Mesothelial cell of epicardium (in vitro differentiated cells): ENCODE measurements around the gene SHC2. TPM values are rescaled to one million over a fixed set of nuclear protein-coding genes. Genes with fewer than 3 reads are reported as not detected.
A peak's percentile ranks its signal among the peaks of the same experiment; 100 is the strongest.

ENCODE experiments used
- DNase-seq, 2 experiments: peaks; one replicate each; pipeline ENCODE4 v3.0.0; 2021; ENCODE audit warnings: low spot score in 2 of 2; ENCODE audit not compliant: unreplicated experiment in 2 of 2
- H3K27ac Mint-ChIP-seq: 2 replicates; pipeline ENCODE4 v1.8.0; 2021; ENCODE audit warnings: mixed read lengths
- H3K27me3 Mint-ChIP-seq: 2 replicates; pipeline ENCODE4 v1.8.0; 2021; ENCODE audit warnings: low read depth, mixed read lengths
- H3K36me3 Mint-ChIP-seq: 2 replicates; pipeline ENCODE4 v1.8.0; 2021; ENCODE audit warnings: mixed read lengths
- H3K4me1 Mint-ChIP-seq: 2 replicates; pipeline ENCODE4 v1.8.0; 2021; ENCODE audit warnings: mixed read lengths
- H3K4me3 Mint-ChIP-seq: 2 replicates; pipeline ENCODE4 v1.8.0; 2021; ENCODE audit warnings: mild to moderate bottlenecking, moderate library complexity, mixed read lengths
- H3K9me3 Mint-ChIP-seq: 2 replicates; pipeline ENCODE4 v1.8.0; 2021; ENCODE audit warnings: mixed read lengths
- CTCF ChIP-seq: fragments of 200-600 bp; sonication (generic); IDR thresholded peaks from one replicate; pipeline ENCODE4 v1.5.0; 2021; ENCODE audit warnings: antibody characterized with exemption; ENCODE audit not compliant: unreplicated experiment
- total RNA-seq: library from RNA; stranded (reverse); gene quantifications from 3 replicates; pipeline ENCODE4 v1.2.1, GENCODE V29; 2021

The SHC2 gene
- total RNA-seq, 1 donor from 2014 or later = 86.4 TPM

- Mint-ChIP-seq H3K4me3 (peak overlapping the region; percentile 65), H3K27ac (no peak overlapping the region)
- no peak for DNase-seq
Measured at GRCh38 chr19:461721-462551, 1.1 kb upstream of the SHC2 start.

GRCh38 chr19:459724-460511, 915 bp downstream of the SHC2 start:
- Mint-ChIP-seq H3K4me1 (peaks cover 6% of the 10 kb centered on the region), H3K9me3 (peaks cover 4% of the 10 kb centered on the region), H3K27ac (peak overlapping the region; percentile 93), H3K27me3 (no peaks in the 10 kb centered on the region), H3K4me3 (peak overlapping the region; percentile 87), H3K36me3 (peaks cover 9% of the 10 kb centered on the region)
- DNase-seq = peak; percentile 78 to 85
- TF ChIP-seq CTCF = no peak

More at GRCh38 chr19:461721-462551, 1.1 kb upstream of the SHC2 start:
- Mint-ChIP-seq H3K9me3 (peaks cover 4% of the 10 kb centered on the region), H3K4me1 (peaks cover 6% of the 10 kb centered on the region), H3K27me3 (no peaks in the 10 kb centered on the region), H3K36me3 (peaks cover 6% of the 10 kb centered on the region)
- no peak for TF ChIP-seq CTCF

GRCh38 chr19:458091-459042, 2.5 kb downstream of the SHC2 start:
- Mint-ChIP-seq H3K9me3 (no peaks in the 10 kb centered on the region), H3K4me1 (peaks cover 6% of the 10 kb centered on the region), H3K4me3 (no peak overlapping the region), H3K27ac (no peak overlapping the region), H3K36me3 (peaks cover 14% of the 10 kb centered on the region), H3K27me3 (no peaks in the 10 kb centered on the region)
- no peak for TF ChIP-seq CTCF
- no peak for DNase-seq

GRCh38 chr19:457636-458035, 3.2 kb downstream of the SHC2 start:
- Mint-ChIP-seq H3K36me3 (peaks cover 17% of the 10 kb centered on the region), H3K9me3 (no peaks in the 10 kb centered on the region), H3K27ac (no peak overlapping the region), H3K27me3 (no peaks in the 10 kb centered on the region), H3K4me3 (no peak overlapping the region), H3K4me1 (peaks cover 6% of the 10 kb centered on the region)
- no peak for DNase-seq
- no peak for TF ChIP-seq CTCF

- Mint-ChIP-seq H3K27me3 (no peaks in the 10 kb centered on the region), H3K4me3 (no peak overlapping the region), H3K36me3 (peaks cover 20% of the 10 kb centered on the region), H3K4me1 (peaks cover 5% of the 10 kb centered on the region), H3K9me3 (no peaks in the 10 kb centered on the region), H3K27ac (no peak overlapping the region)
- no peak for TF ChIP-seq CTCF
- no peak for DNase-seq
Measured at GRCh38 chr19:456547-457110, 4.2 kb downstream of the SHC2 start.
